B cell (primary cell): ENCODE results near the gene PKMYT1. TPM values are rescaled to one million over a fixed set of nuclear protein-coding genes. Genes with fewer than 3 reads are reported as not detected.

Experiments
- ATAC-seq: fragments of 200-7000 bp; cut with Tn5 transposase; one replicate; pipeline ENCODE4 v1.10.0; 2021; ENCODE audit warnings: low read depth, mild to moderate bottlenecking, moderate number of reproducible peaks, moderate library complexity
- CTCF ChIA-PET: fragments of 350-600 bp; sonication (Branson Sonifier 250); formaldehyde crosslinking; loops from one replicate; lab custom pipeline; 2021; ENCODE audit warnings: antibody characterized with exemption, inconsistent platforms; lab: Charles Lee
- POLR2A ChIA-PET: fragments of 350-600 bp; sonication (Branson Sonifier 250); formaldehyde crosslinking; loops from one replicate; lab custom pipeline; 2021; ENCODE audit warnings: antibody characterized with exemption; lab: Charles Lee
- DNase-seq: peaks from one replicate; pipeline ENCODE4 v3.0.0; 2013
- H2AFZ ChIP-seq: 2 replicates; pipeline ENCODE4 v1.6.1; 2012; ENCODE audit warnings: mild to moderate bottlenecking, low read depth, low read length; ENCODE audit not compliant: insufficient read depth, poor library complexity, severe bottlenecking
- H3K27ac ChIP-seq, 2 donors: 1 replicate in 1 of 2; 2 replicates in 1 of 2; pipeline ENCODE4 v1.5.1; 2012 to 2013; ENCODE audit warnings: low read length in 2 of 2, mild to moderate bottlenecking in 2 of 2, moderate library complexity in 1 of 2
- H3K27me3 ChIP-seq, 4 experiments: fragments of 200-600 bp in 1 of 4; sonication (generic) in 1 of 4; replicated peaks in 1 of 4; 1 replicate in 2 of 4; 2 replicates in 2 of 4; pipeline versions ENCODE4 v1.6.1 to v1.7.0; 2013 to 2016; ENCODE audit warnings: low read length in 3 of 4, mild to moderate bottlenecking in 2 of 4, mixed read lengths in 1 of 4, moderate library complexity in 1 of 4; ENCODE audit not compliant: insufficient read depth in 4 of 4, control insufficient read depth in 3 of 4; ENCODE audit errors: control extremely low read depth in 1 of 4
- H3K36me3 ChIP-seq, 2 experiments: replicated peaks in 1 of 2; 1 replicate in 1 of 2; 2 replicates in 1 of 2; pipeline versions ENCODE4 v1.6.1 to v1.7.1; 2013; ENCODE audit warnings: low read length in 1 of 2; ENCODE audit not compliant: insufficient read depth in 2 of 2, control insufficient read depth in 1 of 2; ENCODE audit errors: control extremely low read depth in 1 of 2, extremely low read depth in 1 of 2
- H3K4me1 ChIP-seq, 2 donors: fragments of 200-600 bp in 1 of 2; sonication (generic) in 1 of 2; 1 replicate in 1 of 2; 2 replicates in 1 of 2; pipeline versions ENCODE4 v1.5.1 to v1.6.1; 2013 to 2017; ENCODE audit warnings: low read length in 2 of 2; ENCODE audit not compliant: control insufficient read depth in 2 of 2, insufficient read depth in 2 of 2
- H3K4me2 ChIP-seq: replicated peaks from 2 replicates; pipeline ENCODE3; 2012; ENCODE audit warnings: mild to moderate bottlenecking, low read depth, low read length; ENCODE audit not compliant: poor library complexity, severe bottlenecking
- H3K4me3 ChIP-seq, 5 experiments: fragments of 200-600 bp in 1 of 5; sonication (generic) in 1 of 5; 1 replicate in 3 of 5; 2 replicates in 2 of 5; pipeline versions ENCODE4 v1.5.1 to v1.7.0; 2011 to 2016; ENCODE audit warnings: low read length in 4 of 5, mild to moderate bottlenecking in 4 of 5, low read depth in 2 of 5, control low read depth in 1 of 5, moderate library complexity in 1 of 5; ENCODE audit not compliant: insufficient read depth in 1 of 5; ENCODE audit errors: control extremely low read depth in 1 of 5, extremely low read depth in 1 of 5
- H3K79me2 ChIP-seq: fragments of 200-600 bp; sonication (generic); one replicate; pipeline ENCODE4 v1.6.0; 2016; ENCODE audit warnings: low read length; ENCODE audit not compliant: control insufficient read depth, insufficient read depth
- H3K9ac ChIP-seq: fragments of 200-600 bp; sonication (generic); 2 replicates; pipeline ENCODE4 v1.6.1; 2017; ENCODE audit warnings: mild to moderate bottlenecking, low read length, moderate library complexity
- H3K9me3 ChIP-seq, 3 donors: one replicate each; pipeline versions ENCODE4 v1.6.1 to v1.7.1; 2013; ENCODE audit warnings: low read length in 2 of 3; ENCODE audit not compliant: control insufficient read depth in 2 of 3, insufficient read depth in 1 of 3; ENCODE audit errors: control extremely low read depth in 1 of 3
- H4K20me1 ChIP-seq: 2 replicates; pipeline ENCODE4 v1.6.0; 2012; ENCODE audit warnings: mild to moderate bottlenecking, low read length; ENCODE audit not compliant: insufficient read depth, control insufficient read depth, poor library complexity, severe bottlenecking
- H3K27ac Mint-ChIP-seq: one replicate; pipeline ENCODE4 v1.8.0; 2021; ENCODE audit warnings: mixed read lengths
- H3K27me3 Mint-ChIP-seq: one replicate; pipeline ENCODE4 v1.8.0; 2021; ENCODE audit warnings: mixed read lengths
- H3K4me1 Mint-ChIP-seq: one replicate; pipeline ENCODE4 v1.8.0; 2021; ENCODE audit warnings: mixed read lengths
- H3K4me3 Mint-ChIP-seq: one replicate; pipeline ENCODE4 v1.8.0; 2021; ENCODE audit warnings: mixed read lengths
- H3K9me3 Mint-ChIP-seq: one replicate; pipeline ENCODE4 v1.8.0; 2022; ENCODE audit warnings: mixed read lengths; ENCODE audit not compliant: insufficient read depth
- CTCF ChIP-seq: fragments of 200-600 bp; IDR thresholded peaks from one replicate; pipeline ENCODE4 v1.8.0; 2022; ENCODE audit warnings: antibody characterized with exemption, mild to moderate bottlenecking
- EZH2 ChIP-seq: IDR thresholded peaks from 2 replicates; pipeline ENCODE4 v1.6.1; 2012; ENCODE audit warnings: borderline replicate concordance, low read depth, mild to moderate bottlenecking, moderate library complexity, low read length; ENCODE audit not compliant: insufficient read depth, poor library complexity, severe bottlenecking
- WGBS: methylation state at CpG from one replicate; pipeline ENCODE4 v1.1.5; 2013; ENCODE audit warnings: missing lambda C conversion rate; ENCODE audit not compliant: insufficient coverage; 5-methylcytosine and 5-hydroxymethylcytosine counted together
- intact Hi-C: fragments of 100-400 bp; cut with micrococcal nuclease; formaldehyde crosslinking; loops from one replicate; pipeline ENCODE4 v1.10.0; 2022
- polyA plus RNA-seq: library from polyadenylated mRNA; depleted of rRNA; stranded (reverse); fragments of >200 nt; gene quantifications from 2 replicates; pipeline ENCODE4 v1.2.3, GENCODE V29; 2012
- total RNA-seq, 2 donors: library from RNA; stranded (reverse); fragments of 120-200 nt in 1 of 2; gene quantifications; 1 replicate in 1 of 2; 2 replicates in 1 of 2; pipeline versions ENCODE4 v1.2.3 to v1.2.4, GENCODE V29; 2013 to 2022

Gene PKMYT1
- total and polyA plus RNA-seq, 2 donors (not counting 1 experiment from before 2014, with no cell fraction given): 0.67 to 2.6 TPM

- no peak for ATAC-seq
- no peaks in the 10 kb centered on the region for H4K20me1 ChIP-seq
- no peak within 1 kb of the TSS for H3K27ac Mint-ChIP-seq
Observed at GRCh38 chr16:3012828-3013420, 32.7 kb upstream of the PKMYT1 start, which contains the start of gene CLDN9. CLDN9 (plus strand) TSS chr16:3012923; CDS start chr16:3013363, 440 bp downstream.

More at GRCh38 chr16:3012828-3013420, 32.7 kb upstream of the PKMYT1 start, which contains the start of gene CLDN9:
- intact Hi-C loops: no loop called here
- H3K79me2 ChIP-seq: no peaks in the 10 kb centered on the region
- Mint-ChIP-seq H3K9me3 (no peaks in the 10 kb centered on the region), H3K4me1 (peaks cover 9% of the 10 kb centered on the region), H3K4me3 (no peak within 1 kb of the TSS), H3K27me3 (peaks cover 22% of the 10 kb centered on the region)
- peaks cover 0 to 30% (median 13%) of the 10 kb centered on the region in 4 experiments for H3K27me3 ChIP-seq
- H3K4me2 ChIP-seq: no peak within 1 kb of the TSS
- H3K4me1 ChIP-seq: peaks cover 9 to 11% of the 10 kb centered on the region in 2 donors
- no peak within 1 kb of the TSS for H2AFZ ChIP-seq
- H3K4me3 ChIP-seq: no peak within 1 kb of the TSS
- POLR2A ChIA-PET: no interaction called here
- whole genome bisulfite sequencing: 54% methylated on average over 27 of the region's 27 CpGs
- no peak within 1 kb of the TSS for H3K27ac ChIP-seq
- TF ChIP-seq CTCF: no peak
- no peak for TF ChIP-seq EZH2
- no peaks in the 10 kb centered on the region for H3K36me3 ChIP-seq
- DNase-seq: no peak
- H3K9ac ChIP-seq: no peak within 1 kb of the TSS
- CTCF ChIA-PET: interaction anchor here (0.9 kb wide), 1 partner anchor 17 kb away, joined by 4 read pairs; no protein-coding TSS in a partner anchor
- H3K9me3 ChIP-seq: peaks cover 0 to 13% (median 0%) of the 10 kb centered on the region in 3 donors
